ENCODE data around the gene TRAF1.

Gene TRAF1

GRCh38 chr9:120922404-120923195 lies 4.0 kb downstream of the TRAF1 start:
- no peak for DNase-seq

- no peak for DNase-seq
Measured at GRCh38 chr9:120921661-120922181, 4.9 kb downstream of the TRAF1 start.

GRCh38 chr9:120920806-120921178 lies 5.8 kb downstream of the TRAF1 start:
- no peak for DNase-seq

- no peak for DNase-seq
Measured at GRCh38 chr9:120919843-120920805, 6.5 kb downstream of the TRAF1 start.

- no peak for DNase-seq
Measured at GRCh38 chr9:120918931-120919842, 7.4 kb downstream of the TRAF1 start.

GRCh38 chr9:120917929-120918762 lies 8.4 kb downstream of the TRAF1 start:
- DNase-seq, result no peak

GRCh38 chr9:120916991-120917880 lies 9.4 kb downstream of the TRAF1 start:
- no peak for DNase-seq

- no peak for DNase-seq
Measured at GRCh38 chr9:120916588-120916987, 10.0 kb downstream of the TRAF1 start.

- no peak for DNase-seq
Measured at GRCh38 chr9:120915854-120916470, 10.6 kb downstream of the TRAF1 start.

GRCh38 chr9:120914953-120915352 lies 11.6 kb downstream of the TRAF1 start:
- DNase-seq, result no peak

GRCh38 chr9:120914396-120914795 lies 12.2 kb downstream of the TRAF1 start:
- no peak for DNase-seq

- no peak for DNase-seq
Measured at GRCh38 chr9:120913647-120914264, 12.8 kb downstream of the TRAF1 start.

GRCh38 chr9:120912958-120913646 lies 13.5 kb downstream of the TRAF1 start:
- DNase-seq, result no peak

- no peak for DNase-seq
Measured at GRCh38 chr9:120911295-120911837, 15.2 kb downstream of the TRAF1 start.

GRCh38 chr9:120910643-120911042 lies 16.0 kb downstream of the TRAF1 start:
- DNase-seq, result no peak

- DNase-seq, result no peak
Measured at GRCh38 chr9:120909904-120910303, 16.7 kb downstream of the TRAF1 start.

- peak; percentile 44 for DNase-seq
Measured at GRCh38 chr9:120905315-120906164, 21.1 kb downstream of the TRAF1 start.

GRCh38 chr9:120904978-120905301 lies 21.7 kb downstream of the TRAF1 start:
- no peak for DNase-seq

All from NCI-H345 (cell line).